PFSK-1 (cell line): ENCODE data around the gene CELF5.

ENCODE experiments used
- POLR2AphosphoS5 ChIP-seq: IDR thresholded peaks from 2 replicates; pipeline ENCODE4 v1.6.1; 2012; ENCODE audit warnings: low read depth, mild to moderate bottlenecking, control low read depth, low read length, moderate library complexity
- TF ChIP-seq, protein P1 (sequence below), 2 experiments: IDR thresholded peaks; 2 replicates each; pipeline versions ENCODE4 v1.6.1 to v1.8.0; 2011 to 2012; ENCODE audit warnings: low read depth in 2 of 2, low read length in 2 of 2, control low read depth in 1 of 2, inconsistent platforms in 1 of 2, mild to moderate bottlenecking in 1 of 2, moderate library complexity in 1 of 2; ENCODE audit not compliant: insufficient read depth in 1 of 2

DNA sequence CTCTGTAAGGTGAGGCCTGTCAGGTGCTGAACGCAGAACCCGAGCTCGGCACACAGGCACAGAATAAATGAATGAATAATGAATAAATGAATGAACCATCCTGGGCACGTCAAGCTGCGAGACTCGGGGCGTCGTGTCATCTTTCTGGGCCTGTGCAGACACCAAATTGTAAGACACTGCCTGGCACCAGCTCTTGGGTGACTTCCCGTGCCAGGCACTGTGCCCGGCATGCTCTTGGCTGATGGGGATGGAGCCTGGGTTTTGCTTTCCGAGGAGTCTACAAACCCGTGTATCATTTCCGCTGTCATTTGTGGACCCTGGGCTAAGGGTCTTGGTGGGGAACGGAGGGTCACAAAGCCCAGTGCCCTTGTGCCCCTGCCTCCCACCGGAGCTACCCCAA is 43.9 kb downstream of the CELF5 start:
- no peak for TF ChIP-seq POLR2AphosphoS5
- TF ChIP-seq, protein P1, sequence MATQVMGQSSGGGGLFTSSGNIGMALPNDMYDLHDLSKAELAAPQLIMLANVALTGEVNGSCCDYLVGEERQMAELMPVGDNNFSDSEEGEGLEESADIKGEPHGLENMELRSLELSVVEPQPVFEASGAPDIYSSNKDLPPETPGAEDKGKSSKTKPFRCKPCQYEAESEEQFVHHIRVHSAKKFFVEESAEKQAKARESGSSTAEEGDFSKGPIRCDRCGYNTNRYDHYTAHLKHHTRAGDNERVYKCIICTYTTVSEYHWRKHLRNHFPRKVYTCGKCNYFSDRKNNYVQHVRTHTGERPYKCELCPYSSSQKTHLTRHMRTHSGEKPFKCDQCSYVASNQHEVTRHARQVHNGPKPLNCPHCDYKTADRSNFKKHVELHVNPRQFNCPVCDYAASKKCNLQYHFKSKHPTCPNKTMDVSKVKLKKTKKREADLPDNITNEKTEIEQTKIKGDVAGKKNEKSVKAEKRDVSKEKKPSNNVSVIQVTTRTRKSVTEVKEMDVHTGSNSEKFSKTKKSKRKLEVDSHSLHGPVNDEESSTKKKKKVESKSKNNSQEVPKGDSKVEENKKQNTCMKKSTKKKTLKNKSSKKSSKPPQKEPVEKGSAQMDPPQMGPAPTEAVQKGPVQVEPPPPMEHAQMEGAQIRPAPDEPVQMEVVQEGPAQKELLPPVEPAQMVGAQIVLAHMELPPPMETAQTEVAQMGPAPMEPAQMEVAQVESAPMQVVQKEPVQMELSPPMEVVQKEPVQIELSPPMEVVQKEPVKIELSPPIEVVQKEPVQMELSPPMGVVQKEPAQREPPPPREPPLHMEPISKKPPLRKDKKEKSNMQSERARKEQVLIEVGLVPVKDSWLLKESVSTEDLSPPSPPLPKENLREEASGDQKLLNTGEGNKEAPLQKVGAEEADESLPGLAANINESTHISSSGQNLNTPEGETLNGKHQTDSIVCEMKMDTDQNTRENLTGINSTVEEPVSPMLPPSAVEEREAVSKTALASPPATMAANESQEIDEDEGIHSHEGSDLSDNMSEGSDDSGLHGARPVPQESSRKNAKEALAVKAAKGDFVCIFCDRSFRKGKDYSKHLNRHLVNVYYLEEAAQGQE (IDR thresholded peaks at IDR 0.05; ENCODE audit: insufficient read depth in 1 of 2, low read depth in 2 of 2, low read length in 2 of 2), result no peak
